Peyer's patch (tissue), 4 donors: ENCODE data around the gene ZNRF4.
"Not testable (repeated sequence)": the region's sequence is repeated elsewhere in the genome, so short reads cannot be mapped to it uniquely, and the experiment has no call there.

Source experiments
- POLR2A ChIP-seq, 2 donors: fragments of 450-650 bp; IDR thresholded peaks; one replicate each; pipeline ENCODE4 v1.5.1; 2017; ENCODE audit warnings: antibody characterized with exemption in 2 of 2, mild to moderate bottlenecking in 2 of 2, moderate library complexity in 2 of 2
- TF ChIP-seq, protein P1 (sequence below), 6 experiments: fragments of 450-650 bp in 4 of 6; fragments of 200-600 bp in 2 of 6; sonication (generic) in 1 of 6; IDR thresholded peaks; one replicate each; pipeline ENCODE4 v1.5.1; 2017 to 2019; ENCODE audit warnings: antibody characterized with exemption in 6 of 6, mild to moderate bottlenecking in 3 of 6, moderate library complexity in 1 of 6

DNA sequence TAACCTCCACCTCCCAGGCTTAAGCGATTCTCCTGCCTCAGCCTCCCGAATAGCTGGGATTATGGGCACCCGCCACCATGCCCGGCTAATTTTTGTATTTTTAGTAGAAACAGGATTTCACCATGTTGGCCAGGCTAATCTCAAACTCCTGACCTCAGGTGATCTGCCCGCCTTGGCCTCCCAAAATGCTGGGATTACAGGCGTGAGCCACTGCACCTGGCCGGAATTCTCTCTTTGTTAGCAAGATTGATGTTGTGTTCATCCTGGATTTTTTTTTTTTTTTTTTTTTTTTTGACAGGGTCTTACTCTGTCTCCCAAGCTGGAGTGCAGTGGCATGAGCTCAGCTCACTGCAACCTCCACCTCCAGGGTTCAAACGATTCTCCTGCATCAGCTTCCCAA, 16.5 kb upstream of the ZNRF4 start:
- TF ChIP-seq POLR2A (IDR thresholded peaks at IDR 0.05): not testable (repeated sequence)
- TF ChIP-seq, protein P1, sequence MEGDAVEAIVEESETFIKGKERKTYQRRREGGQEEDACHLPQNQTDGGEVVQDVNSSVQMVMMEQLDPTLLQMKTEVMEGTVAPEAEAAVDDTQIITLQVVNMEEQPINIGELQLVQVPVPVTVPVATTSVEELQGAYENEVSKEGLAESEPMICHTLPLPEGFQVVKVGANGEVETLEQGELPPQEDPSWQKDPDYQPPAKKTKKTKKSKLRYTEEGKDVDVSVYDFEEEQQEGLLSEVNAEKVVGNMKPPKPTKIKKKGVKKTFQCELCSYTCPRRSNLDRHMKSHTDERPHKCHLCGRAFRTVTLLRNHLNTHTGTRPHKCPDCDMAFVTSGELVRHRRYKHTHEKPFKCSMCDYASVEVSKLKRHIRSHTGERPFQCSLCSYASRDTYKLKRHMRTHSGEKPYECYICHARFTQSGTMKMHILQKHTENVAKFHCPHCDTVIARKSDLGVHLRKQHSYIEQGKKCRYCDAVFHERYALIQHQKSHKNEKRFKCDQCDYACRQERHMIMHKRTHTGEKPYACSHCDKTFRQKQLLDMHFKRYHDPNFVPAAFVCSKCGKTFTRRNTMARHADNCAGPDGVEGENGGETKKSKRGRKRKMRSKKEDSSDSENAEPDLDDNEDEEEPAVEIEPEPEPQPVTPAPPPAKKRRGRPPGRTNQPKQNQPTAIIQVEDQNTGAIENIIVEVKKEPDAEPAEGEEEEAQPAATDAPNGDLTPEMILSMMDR (IDR thresholded peaks at IDR 0.05): not testable (repeated sequence)
